Measurements from ENCODE around the gene BACH2. TPM values are rescaled to one million over a fixed set of nuclear protein-coding genes. Genes with fewer than 3 reads are reported as not detected.
A peak's percentile ranks its signal among the peaks of the same experiment; 100 is the strongest.

BACH2 gene
- total RNA-seq, 5 donors from 2014 or later (not counting 1 experiment from before 2014, with no cell fraction given), result 81.9 to 196 (median 96.7) TPM

DNA sequence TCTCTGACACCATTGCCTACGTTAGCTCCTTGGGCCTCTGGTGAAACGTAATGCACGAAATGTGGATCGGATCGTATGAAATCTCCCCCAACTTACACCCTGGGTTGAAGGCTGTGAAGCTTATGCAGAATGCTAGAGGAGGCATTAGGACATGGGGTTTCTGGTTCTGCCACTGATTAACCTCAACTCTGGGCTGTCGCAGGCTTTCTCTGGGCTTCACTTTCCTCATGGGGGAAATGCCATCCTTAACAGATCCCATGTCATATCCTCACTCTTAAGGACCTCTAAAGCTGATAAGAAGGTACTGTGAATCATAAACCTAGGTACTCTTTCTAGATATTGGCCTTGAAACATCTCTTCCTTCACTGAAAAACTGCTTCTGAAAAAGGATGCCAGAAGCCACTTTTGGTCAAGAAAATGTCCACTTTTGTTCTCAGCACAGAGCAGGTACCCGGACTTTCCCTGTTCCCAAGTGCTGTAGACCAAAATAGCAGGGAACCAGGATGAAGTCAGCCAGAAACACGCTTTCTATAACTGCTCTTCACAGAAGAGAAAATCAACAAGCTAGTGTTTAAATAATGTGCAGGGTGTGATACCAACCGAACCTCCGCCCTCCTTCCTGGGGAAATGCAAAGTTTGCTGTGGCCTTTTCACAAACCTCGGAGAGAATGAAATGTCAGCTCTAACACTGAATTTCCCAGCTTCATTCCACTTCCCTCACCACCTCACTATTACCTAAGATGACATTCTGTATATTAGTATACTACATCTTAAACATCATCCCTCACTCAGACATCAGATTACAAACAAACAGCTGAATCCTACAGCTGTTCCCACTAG, 118.9 kb downstream of the BACH2 start:
- peak overlapping the region; percentile 92 to 94 for H3K27ac Mint-ChIP-seq
- Histone ChIP-seq H3K9me3 (no peaks in the 10 kb centered on the region), H3K4me1 (ENCODE audit: control insufficient read depth in 1 of 2, extremely low read depth in 1 of 2, insufficient read depth in 2 of 2, low read length in 2 of 2) (peaks cover 36 to 53% of the 10 kb centered on the region in 2 experiments), H3K27me3 (replicated peaks in 1 of 2; ENCODE audit: control insufficient read depth in 2 of 2, extremely low read depth in 1 of 2, insufficient read depth in 2 of 2, low read length in 1 of 2) (no peaks in the 10 kb centered on the region), H3K4me3 (ENCODE audit: control insufficient read depth in 1 of 2, extremely low read depth in 1 of 2, low read length in 1 of 2) (peak overlapping the region in 1 of 2 donors; percentile 27), H3K27ac (ENCODE audit: low read length) (peak overlapping the region; percentile 15), H3K36me3 (ENCODE audit: control insufficient read depth in 2 of 2, extremely low read depth in 1 of 2, insufficient read depth in 1 of 2, low read length in 1 of 2) (peaks cover 0 to 2% of the 10 kb centered on the region in 2 donors)
- DNase-seq, result no peak
- peak overlapping the region; percentile 32 to 55 (median 40) for H3K4me3 Mint-ChIP-seq
- ChIA-PET POLR2A (interaction anchor here (0.7 to 1.0 kb wide), 3 partner anchors 9 to 196 kb away, joined by 3 to 5 read pairs (median 3); no protein-coding TSS in a partner anchor), CTCF (interaction anchor here (0.7 to 4.2 kb wide), 10 partner anchors 11 to 237 kb away, joined by 3 to 27 read pairs (median 4); no protein-coding TSS in a partner anchor)
- ATAC-seq (replicated peaks in 1 of 4), result peak; percentile 28 to 53 (median 34)
- H3K9me3 Mint-ChIP-seq, result no peaks in the 10 kb centered on the region
- peaks cover 76 to 77% (median 76%) of the 10 kb centered on the region in 3 donors for H3K4me1 Mint-ChIP-seq
- no CpG with 5 or more reads among the region's 11 CpGs for WGBS (ENCODE audit: insufficient coverage)
- peaks cover 14% of the 10 kb centered on the region for H3K36me3 Mint-ChIP-seq
- no peaks in the 10 kb centered on the region for H3K27me3 Mint-ChIP-seq

DNA sequence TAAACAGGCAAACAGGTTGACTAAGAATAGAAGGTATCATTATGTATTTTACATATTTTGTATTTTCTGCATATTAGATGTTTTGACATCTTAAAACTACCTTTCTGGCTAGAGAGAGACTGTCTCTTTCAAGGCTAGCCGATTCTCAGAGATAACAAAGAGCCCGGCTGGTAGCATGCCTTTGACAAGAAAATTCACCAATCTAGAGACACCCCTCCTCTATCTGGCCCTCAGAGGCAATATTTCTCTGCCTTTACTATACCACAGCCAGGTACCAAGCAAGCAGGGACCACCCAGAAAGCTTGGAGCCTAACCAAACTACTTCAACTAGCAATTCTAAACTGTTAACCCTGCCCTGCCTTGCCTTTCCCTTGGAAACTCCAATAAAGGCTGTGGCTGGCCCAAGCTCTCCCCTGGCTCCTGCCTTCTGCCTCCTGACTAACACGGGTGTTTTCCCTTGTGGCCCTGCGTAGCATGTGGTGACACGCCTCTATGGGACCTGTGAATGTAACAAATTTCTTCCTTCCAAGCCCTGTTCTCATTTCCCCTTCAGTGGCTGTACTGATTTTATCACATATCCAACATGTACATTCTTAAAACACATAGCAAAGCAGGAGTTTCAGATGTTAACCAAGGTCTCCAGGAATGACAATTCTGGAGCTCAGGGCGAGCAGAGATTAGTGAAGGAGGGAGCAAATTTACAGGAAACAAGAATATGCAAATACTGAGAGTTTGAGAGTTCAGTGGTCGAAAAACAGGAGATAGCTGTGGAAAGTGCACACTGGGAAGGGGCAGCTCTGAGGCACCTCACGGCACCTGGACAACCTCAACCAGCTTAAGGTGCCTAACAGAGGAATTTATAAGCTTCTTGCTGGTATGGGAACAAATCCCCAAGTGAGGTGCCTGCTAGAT, 120.8 kb downstream of the BACH2 start:
- CTCF ChIA-PET, result interaction anchor here in 1 of 2 donors (1.2 kb wide), 1 partner anchor 16 kb away, joined by 3 read pairs; no protein-coding TSS in a partner anchor

GRCh38 chr6:90173262-90173925, 123.2 kb downstream of the BACH2 start:
- ChIA-PET POLR2A (interaction anchor here in 1 of 2 donors (0.9 kb wide), 1 partner anchor 11 kb away, joined by 4 read pairs; no protein-coding TSS in a partner anchor), CTCF (interaction anchor here (0.6 to 1.1 kb wide), 4 partner anchors 11 to 352 kb away, joined by 3 to 4 read pairs (median 4); no protein-coding TSS in a partner anchor)
- WGBS (ENCODE audit: insufficient coverage), result no CpG with 5 or more reads among the region's 3 CpGs
- ATAC-seq (replicated peaks in 1 of 4) (peak in 2 of 4 experiments; percentile 34 to 74), DNase-seq (peak in 1 of 35 experiments; percentile 37)
- Histone ChIP-seq H3K27ac (ENCODE audit: low read length) (no peak overlapping the region), H3K27me3 (replicated peaks in 1 of 2; ENCODE audit: control insufficient read depth in 2 of 2, extremely low read depth in 1 of 2, insufficient read depth in 2 of 2, low read length in 1 of 2) (no peaks in the 10 kb centered on the region), H3K4me3 (ENCODE audit: control insufficient read depth in 1 of 2, extremely low read depth in 1 of 2, low read length in 1 of 2) (no peak overlapping the region), H3K4me1 (ENCODE audit: control insufficient read depth in 1 of 2, extremely low read depth in 1 of 2, insufficient read depth in 2 of 2, low read length in 2 of 2) (peaks cover 29 to 49% of the 10 kb centered on the region in 2 experiments), H3K9me3 (no peaks in the 10 kb centered on the region), H3K36me3 (ENCODE audit: control insufficient read depth in 2 of 2, extremely low read depth in 1 of 2, insufficient read depth in 1 of 2, low read length in 1 of 2) (no peaks in the 10 kb centered on the region)
- no peaks in the 10 kb centered on the region for H3K27me3 Mint-ChIP-seq
- H3K4me1 Mint-ChIP-seq, result peaks cover 77 to 86% (median 79%) of the 10 kb centered on the region in 3 donors
- peak overlapping the region; percentile 55 to 77 for H3K27ac Mint-ChIP-seq
- peaks cover 5% of the 10 kb centered on the region for H3K36me3 Mint-ChIP-seq
- peak overlapping the region in 2 of 3 donors; percentile 21 to 31 for H3K4me3 Mint-ChIP-seq
- no peaks in the 10 kb centered on the region for H3K9me3 Mint-ChIP-seq

More for the DNA sequence above, 120.8 kb downstream of the BACH2 start:
- H3K9me3 Mint-ChIP-seq, result no peaks in the 10 kb centered on the region
- H3K4me3 ChIP-seq (ENCODE audit: control insufficient read depth in 1 of 2, extremely low read depth in 1 of 2, low read length in 1 of 2), result no peak overlapping the region
- DNase-seq (peak in 11 of 35 experiments; percentile 6 to 61 (median 33)), ATAC-seq (replicated peaks in 1 of 4) (peak; percentile 74 to 81 (median 78))
- H3K27ac Mint-ChIP-seq, result peak overlapping the region; percentile 81 to 85
- H3K27ac ChIP-seq (ENCODE audit: low read length), result peak overlapping the region; percentile 37
- peaks cover 33 to 47% of the 10 kb centered on the region in 2 experiments for H3K4me1 ChIP-seq (ENCODE audit: control insufficient read depth in 1 of 2, extremely low read depth in 1 of 2, insufficient read depth in 2 of 2, low read length in 2 of 2)
- no peaks in the 10 kb centered on the region for H3K36me3 ChIP-seq (ENCODE audit: control insufficient read depth in 2 of 2, extremely low read depth in 1 of 2, insufficient read depth in 1 of 2, low read length in 1 of 2)
- H3K4me1 Mint-ChIP-seq, result peaks cover 69 to 76% (median 73%) of the 10 kb centered on the region in 3 donors
- WGBS (ENCODE audit: insufficient coverage), result 35% methylated on average over 7 of the region's 8 CpGs
- no peaks in the 10 kb centered on the region for H3K27me3 ChIP-seq (replicated peaks in 1 of 2; ENCODE audit: control insufficient read depth in 2 of 2, extremely low read depth in 1 of 2, insufficient read depth in 2 of 2, low read length in 1 of 2)
- H3K27me3 Mint-ChIP-seq, result no peaks in the 10 kb centered on the region
- peaks cover 4% of the 10 kb centered on the region for H3K36me3 Mint-ChIP-seq
- H3K4me3 Mint-ChIP-seq, result peak overlapping the region; percentile 6 to 55 (median 11)
- H3K9me3 ChIP-seq, result no peaks in the 10 kb centered on the region
- POLR2A ChIA-PET, result interaction anchor here (0.6 kb wide), 2 partner anchors 98 to 120 kb away, joined by 3 read pairs; no protein-coding TSS in a partner anchor

DNA sequence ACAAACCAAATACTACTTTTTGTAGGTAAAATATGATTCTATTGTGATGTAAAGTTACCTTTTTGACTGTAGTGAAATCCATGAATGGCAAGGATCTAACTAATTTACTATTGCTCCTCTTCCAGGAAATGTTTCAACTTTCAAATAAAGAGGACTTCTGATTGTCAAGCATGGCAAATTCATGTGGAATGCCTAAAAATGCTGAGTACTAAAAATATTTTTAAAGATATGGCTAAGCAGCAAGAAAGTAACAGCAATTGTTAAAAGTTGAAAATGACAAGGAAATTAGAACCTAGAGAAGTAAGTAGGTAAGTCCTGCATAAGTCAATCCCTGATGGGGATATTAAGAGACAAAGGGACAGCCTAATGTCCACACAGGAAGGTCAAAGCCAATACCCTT, 126.0 kb downstream of the BACH2 start:
- Histone ChIP-seq H3K27me3 (replicated peaks in 1 of 2; ENCODE audit: control insufficient read depth in 2 of 2, extremely low read depth in 1 of 2, insufficient read depth in 2 of 2, low read length in 1 of 2) (no peaks in the 10 kb centered on the region), H3K9me3 (no peaks in the 10 kb centered on the region), H3K4me3 (ENCODE audit: control insufficient read depth in 1 of 2, extremely low read depth in 1 of 2, low read length in 1 of 2) (no peak overlapping the region), H3K36me3 (ENCODE audit: control insufficient read depth in 2 of 2, extremely low read depth in 1 of 2, insufficient read depth in 1 of 2, low read length in 1 of 2) (no peaks in the 10 kb centered on the region), H3K4me1 (ENCODE audit: control insufficient read depth in 1 of 2, extremely low read depth in 1 of 2, insufficient read depth in 2 of 2, low read length in 2 of 2) (peaks cover 3 to 24% of the 10 kb centered on the region in 2 experiments), H3K27ac (ENCODE audit: low read length) (no peak overlapping the region)
- DNase-seq, result no peak
- Mint-ChIP-seq H3K27me3 (no peaks in the 10 kb centered on the region), H3K27ac (peak overlapping the region in 1 of 2 donors; percentile 0), H3K4me1 (peaks cover 54 to 65% (median 58%) of the 10 kb centered on the region in 3 donors), H3K36me3 (peaks cover 13% of the 10 kb centered on the region), H3K4me3 (no peak overlapping the region), H3K9me3 (no peaks in the 10 kb centered on the region)
- POLR2A ChIA-PET, result no interaction called here
- CTCF ChIA-PET, result no interaction called here
- ATAC-seq (replicated peaks in 1 of 4), result no peak

DNA sequence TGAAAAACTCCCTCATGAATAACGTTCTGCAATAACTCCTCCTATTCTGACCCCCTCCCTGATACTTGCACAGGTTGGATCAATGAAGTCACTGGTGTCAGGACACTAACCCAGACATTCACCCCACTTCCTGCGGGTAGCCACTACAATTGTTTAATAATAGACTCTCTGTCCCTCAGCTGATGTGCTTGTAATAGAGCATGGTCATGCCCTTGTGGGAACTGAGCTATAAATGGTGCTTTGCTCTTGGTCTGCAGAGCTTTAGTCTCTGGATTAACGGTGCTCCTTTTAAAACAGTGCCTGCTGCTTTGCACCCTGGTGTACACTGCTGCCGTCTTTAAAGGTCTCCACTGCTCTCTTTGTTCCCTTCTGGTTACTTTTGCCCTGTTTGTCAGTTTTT, 127.3 kb downstream of the BACH2 start:
- POLR2A ChIA-PET, result no interaction called here
- CTCF ChIA-PET, result no interaction called here

More for the DNA sequence above, 127.3 kb downstream of the BACH2 start:
- H3K27ac Mint-ChIP-seq, result no peak overlapping the region
- Histone ChIP-seq H3K4me1 (ENCODE audit: control insufficient read depth in 1 of 2, extremely low read depth in 1 of 2, insufficient read depth in 2 of 2, low read length in 2 of 2) (peaks cover 2 to 23% of the 10 kb centered on the region in 2 experiments), H3K9me3 (no peaks in the 10 kb centered on the region), H3K4me3 (ENCODE audit: control insufficient read depth in 1 of 2, extremely low read depth in 1 of 2, low read length in 1 of 2) (no peak overlapping the region), H3K27ac (ENCODE audit: low read length) (no peak overlapping the region), H3K27me3 (replicated peaks in 1 of 2; ENCODE audit: control insufficient read depth in 2 of 2, extremely low read depth in 1 of 2, insufficient read depth in 2 of 2, low read length in 1 of 2) (no peaks in the 10 kb centered on the region), H3K36me3 (ENCODE audit: control insufficient read depth in 2 of 2, extremely low read depth in 1 of 2, insufficient read depth in 1 of 2, low read length in 1 of 2) (no peaks in the 10 kb centered on the region)
- ATAC-seq (replicated peaks in 1 of 4) (peak in 1 of 4 experiments; percentile 12), DNase-seq (no peak)
- no peaks in the 10 kb centered on the region for H3K27me3 Mint-ChIP-seq
- H3K4me3 Mint-ChIP-seq, result no peak overlapping the region
- H3K4me1 Mint-ChIP-seq, result peaks cover 46 to 60% (median 46%) of the 10 kb centered on the region in 3 donors
- no peaks in the 10 kb centered on the region for H3K9me3 Mint-ChIP-seq
- 83% methylated on average over 1 of the region's 4 CpGs for WGBS (ENCODE audit: insufficient coverage)
- peaks cover 13% of the 10 kb centered on the region for H3K36me3 Mint-ChIP-seq
